ENCODE data around the gene POT1.

DNA sequence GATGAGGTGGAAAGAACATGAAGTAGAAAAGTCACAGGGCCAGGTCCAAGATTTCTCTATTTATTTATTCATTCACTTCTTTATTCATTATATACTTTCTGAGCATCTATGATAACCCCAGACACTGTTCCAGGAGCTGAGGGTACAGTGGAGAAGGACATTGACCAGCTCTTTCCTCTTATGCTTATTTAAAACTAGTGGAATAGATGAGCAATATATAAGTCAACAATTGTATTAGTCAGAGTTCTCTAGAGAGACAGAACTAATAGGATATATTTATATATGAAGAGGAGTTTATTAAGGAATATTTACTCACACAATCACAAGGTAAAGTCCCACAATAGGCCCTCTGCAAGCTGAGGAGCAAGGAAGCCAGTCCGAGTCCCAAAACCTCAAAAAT is 149.0 kb downstream of the POT1 start:
- TF ChIP-seq, protein P1, sequence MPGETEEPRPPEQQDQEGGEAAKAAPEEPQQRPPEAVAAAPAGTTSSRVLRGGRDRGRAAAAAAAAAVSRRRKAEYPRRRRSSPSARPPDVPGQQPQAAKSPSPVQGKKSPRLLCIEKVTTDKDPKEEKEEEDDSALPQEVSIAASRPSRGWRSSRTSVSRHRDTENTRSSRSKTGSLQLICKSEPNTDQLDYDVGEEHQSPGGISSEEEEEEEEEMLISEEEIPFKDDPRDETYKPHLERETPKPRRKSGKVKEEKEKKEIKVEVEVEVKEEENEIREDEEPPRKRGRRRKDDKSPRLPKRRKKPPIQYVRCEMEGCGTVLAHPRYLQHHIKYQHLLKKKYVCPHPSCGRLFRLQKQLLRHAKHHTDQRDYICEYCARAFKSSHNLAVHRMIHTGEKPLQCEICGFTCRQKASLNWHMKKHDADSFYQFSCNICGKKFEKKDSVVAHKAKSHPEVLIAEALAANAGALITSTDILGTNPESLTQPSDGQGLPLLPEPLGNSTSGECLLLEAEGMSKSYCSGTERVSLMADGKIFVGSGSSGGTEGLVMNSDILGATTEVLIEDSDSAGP (CRISPR knock-in tag; IDR thresholded peaks at IDR 0.05; ENCODE audit: borderline replicate concordance), result no peak
- no peak for TF ChIP-seq PHF21A (CRISPR knock-in tag; IDR thresholded peaks at IDR 0.05)
- TF ChIP-seq KDM1A (CRISPR knock-in tag; IDR thresholded peaks at IDR 0.05), result no peak
- TF ChIP-seq, protein P2, sequence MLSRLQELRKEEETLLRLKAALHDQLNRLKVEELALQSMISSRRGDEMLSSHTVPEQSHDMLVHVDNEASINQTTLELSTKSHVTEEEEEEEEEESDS (CRISPR knock-in tag; IDR thresholded peaks at IDR 0.05; ENCODE audit: borderline replicate concordance), result no peak
- TF ChIP-seq, protein P3, sequence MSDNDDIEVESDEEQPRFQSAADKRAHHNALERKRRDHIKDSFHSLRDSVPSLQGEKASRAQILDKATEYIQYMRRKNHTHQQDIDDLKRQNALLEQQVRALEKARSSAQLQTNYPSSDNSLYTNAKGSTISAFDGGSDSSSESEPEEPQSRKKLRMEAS (IDR thresholded peaks at IDR 0.05), result no peak
- TF ChIP-seq FOSL2 (CRISPR knock-in tag; IDR thresholded peaks at IDR 0.05), result no peak
- TF ChIP-seq NR2C2 (CRISPR knock-in tag; IDR thresholded peaks at IDR 0.05; ENCODE audit: borderline replicate concordance), result no peak
- TF ChIP-seq EZH2 (conservative IDR thresholded peaks at IDR 0.05; ENCODE audit: low read depth, low read length), result no peak
- TF ChIP-seq HMG20A (CRISPR knock-in tag; IDR thresholded peaks at IDR 0.05; ENCODE audit: borderline replicate concordance), result no peak
- TF ChIP-seq ZNF354B (CRISPR knock-in tag; IDR thresholded peaks at IDR 0.05), result no peak

Data from HepG2 (cell line).